Lung (tissue), 12 donors: ENCODE measurements around the gene SH2D4B. TPM values are rescaled to one million over a fixed set of nuclear protein-coding genes. Genes with fewer than 3 reads are reported as not detected.

Source experiments
- ATAC-seq: fragments of 200-7000 bp; cut with Tn5 transposase; one replicate; pipeline ENCODE4 v1.9.1; 2020; ENCODE audit warnings: moderate number of reproducible peaks; ENCODE audit not compliant: insufficient read depth, low FRiP score
- DNase-seq, 3 donors: peaks; one replicate each; pipeline ENCODE4 v3.0.0-alpha.2; 2013 to 2017
- H3K27ac ChIP-seq, 2 donors: one replicate each; pipeline ENCODE4 v1.5.1; 2013; ENCODE audit warnings: mild to moderate bottlenecking in 2 of 2, moderate library complexity in 2 of 2, control low read depth in 1 of 2, inconsistent platforms in 1 of 2, low read depth in 1 of 2, low read length in 1 of 2
- H3K27me3 ChIP-seq, 3 donors: one replicate each; pipeline ENCODE4 v1.5.1; 2013; ENCODE audit warnings: low read length in 2 of 3; ENCODE audit not compliant: control insufficient read depth in 3 of 3, insufficient read depth in 3 of 3
- H3K36me3 ChIP-seq, 4 donors: one replicate each; pipeline ENCODE4 v1.5.1; 2013; ENCODE audit warnings: low read length in 4 of 4, mild to moderate bottlenecking in 1 of 4, moderate library complexity in 1 of 4; ENCODE audit not compliant: control insufficient read depth in 4 of 4, insufficient read depth in 4 of 4
- H3K4me1 ChIP-seq, 5 donors: one replicate each; pipeline ENCODE4 v1.5.1; 2013; ENCODE audit warnings: low read length in 5 of 5, mild to moderate bottlenecking in 2 of 5, moderate library complexity in 1 of 5; ENCODE audit not compliant: control insufficient read depth in 5 of 5, insufficient read depth in 5 of 5
- H3K4me3 ChIP-seq: one replicate; pipeline ENCODE4 v1.5.1; 2013; ENCODE audit warnings: mild to moderate bottlenecking, control low read depth, moderate library complexity
- H3K9ac ChIP-seq, 2 donors: one replicate each; pipeline ENCODE4 v1.5.1; 2013; ENCODE audit warnings: low read length in 2 of 2, control low read depth in 1 of 2; ENCODE audit not compliant: insufficient read depth in 1 of 2
- H3K9me3 ChIP-seq, 4 donors: one replicate each; pipeline ENCODE4 v1.5.1; 2013; ENCODE audit warnings: low read length in 3 of 4, mild to moderate bottlenecking in 1 of 4, moderate library complexity in 1 of 4; ENCODE audit not compliant: control insufficient read depth in 4 of 4, insufficient read depth in 3 of 4
- CTCF ChIP-seq: IDR thresholded peaks from 2 replicates; pipeline ENCODE4 v1.5.1; 2012; ENCODE audit warnings: mild to moderate bottlenecking; ENCODE audit errors: control extremely low read depth, extremely low read depth
- WGBS, 2 donors: extraction: QIAGEN DNeasy Blood & Tissue Kit; methylation state at CpG; one replicate each; pipeline ENCODE4 v1.1.7; 2013; 5-methylcytosine and 5-hydroxymethylcytosine counted together
- polyA plus RNA-seq, 2 donors: library from polyadenylated mRNA; stranded (reverse); fragments of 200-250 nt; gene quantifications; one replicate each; pipeline ENCODE4 v1.2.1, GENCODE V29; 2013
- total RNA-seq, 2 donors: library from RNA; depleted of rRNA in 1 of 2; stranded (reverse); fragments of >200 nt in 1 of 2; gene quantifications; one replicate each; pipeline ENCODE4 v1.2.1, GENCODE V29; 2014 to 2021
- donor health status: control.
- donor health status: control.
- donor health status: Bipolar disorder and iron deficiency.
- donor health status: healthy.
- donor health status: DM: yes; HTN: yes; CAD: no.

SH2D4B gene
- total and polyA plus RNA-seq, 4 donors = 0.12 to 0.28 (median 0.21) TPM

- DNase-seq (no peak), ATAC-seq (no peak)
- no peaks in the 10 kb centered on the region for H3K4me1 ChIP-seq
- H3K27me3 ChIP-seq = no peaks in the 10 kb centered on the region
- H3K36me3 ChIP-seq = no peaks in the 10 kb centered on the region
- no peak overlapping the region for H3K27ac ChIP-seq
- no peaks in the 10 kb centered on the region for H3K9me3 ChIP-seq
- no peak for TF ChIP-seq CTCF
- H3K4me3 ChIP-seq = no peak overlapping the region
- no peak overlapping the region for H3K9ac ChIP-seq
Measured at GRCh38 chr10:80561950-80562349, 24.2 kb downstream of the SH2D4B start.

GRCh38 chr10:80567292-80567691, 29.6 kb downstream of the SH2D4B start:
- H3K27ac ChIP-seq = no peak overlapping the region
- H3K9ac ChIP-seq = no peak overlapping the region
- no peaks in the 10 kb centered on the region for H3K4me1 ChIP-seq
- no peak overlapping the region for H3K4me3 ChIP-seq
- H3K27me3 ChIP-seq = no peaks in the 10 kb centered on the region
- ATAC-seq (no peak), DNase-seq (no peak)
- 89 to 93% methylated on average over 2 of the region's 2 CpGs for WGBS, 2 donors
- no peaks in the 10 kb centered on the region for H3K36me3 ChIP-seq
- no peak for TF ChIP-seq CTCF
- no peaks in the 10 kb centered on the region for H3K9me3 ChIP-seq

- no peak overlapping the region for H3K27ac ChIP-seq
- H3K4me1 ChIP-seq = no peaks in the 10 kb centered on the region
- no peak overlapping the region for H3K4me3 ChIP-seq
- no peaks in the 10 kb centered on the region for H3K27me3 ChIP-seq
- no peaks in the 10 kb centered on the region for H3K9me3 ChIP-seq
- no peak for DNase-seq
- WGBS, 2 donors = 90 to 93% methylated on average over 15 of the region's 15 CpGs
- H3K9ac ChIP-seq = no peak overlapping the region
- no peak for ATAC-seq
- H3K36me3 ChIP-seq = no peaks in the 10 kb centered on the region
- no peak for TF ChIP-seq CTCF
Measured at GRCh38 chr10:80569131-80569895, 31.6 kb downstream of the SH2D4B start.

GRCh38 chr10:80571352-80571751, 33.6 kb downstream of the SH2D4B start:
- ATAC-seq (no peak), DNase-seq (no peak)
- Histone ChIP-seq H3K4me1 (no peaks in the 10 kb centered on the region), H3K36me3 (no peaks in the 10 kb centered on the region), H3K4me3 (no peak overlapping the region), H3K27ac (no peak overlapping the region), H3K9ac (no peak overlapping the region), H3K9me3 (no peaks in the 10 kb centered on the region), H3K27me3 (no peaks in the 10 kb centered on the region)
- 97 to 98% methylated on average over 9 of the region's 9 CpGs for WGBS, 2 donors
- TF ChIP-seq CTCF = no peak
